SK-N-SH (cell line): Measurements from ENCODE around the gene MISP3. TPM values are rescaled to one million over a fixed set of nuclear protein-coding genes. Genes with fewer than 3 reads are reported as not detected.

ENCODE experiments used
- CTCF ChIA-PET: fragments of 300-600, 350-600 bp; formaldehyde crosslinking; extraction: SDS; loops from one replicate; lab custom pipeline; 2021; lab: Yijun Ruan, JAX
- POLR2A ChIA-PET: fragments of 350-600 bp; sonication (Branson Sonifier 250); formaldehyde crosslinking; extraction: SDS; loops from one replicate; lab custom pipeline; 2020; ENCODE audit warnings: antibody characterized with exemption, inconsistent platforms; lab: Yijun Ruan, JAX
- DNase-seq: peaks from one replicate; pipeline ENCODE4 v3.0.0; 2012
- H2AFZ ChIP-seq: fragments of 200-600 bp; sonication (generic); 2 replicates; pipeline ENCODE4 v1.8.1; 2016; ENCODE audit warnings: antibody characterized with exemption, mild to moderate bottlenecking, low read depth
- H3F3A ChIP-seq: fragments of 200-600 bp; sonication (generic); replicated peaks from 2 replicates; pipeline ENCODE3; 2016; ENCODE audit warnings: antibody characterized with exemption, mild to moderate bottlenecking; ENCODE audit not compliant: insufficient read depth
- H3K27ac ChIP-seq, 2 experiments: fragments of 200-500 bp in 1 of 2; fragments of 200-600 bp in 1 of 2; sonication (Bioruptor generic) in 1 of 2; sonication (generic), shearing (Covaris generic) in 1 of 2; 2 replicates each; pipeline versions ENCODE4 v1.5.1 to v1.6.1; 2014 to 2016; ENCODE audit warnings: low read depth in 2 of 2, inconsistent platforms in 1 of 2, low read length in 1 of 2, mild to moderate bottlenecking in 1 of 2, mixed read lengths in 1 of 2
- H3K27me3 ChIP-seq: fragments of 200-600 bp; sonication (generic), shearing (Covaris generic); 2 replicates; pipeline ENCODE4 v1.6.1; 2016; ENCODE audit warnings: mixed run types; ENCODE audit not compliant: insufficient read depth
- H3K36me3 ChIP-seq, 2 experiments: fragments of 200-500 bp in 1 of 2; fragments of 200-600 bp in 1 of 2; sonication (Bioruptor generic) in 1 of 2; sonication (generic) in 1 of 2; replicated peaks in 1 of 2; 2 replicates each; pipeline versions ENCODE3 to v1.5.1; 2014 to 2016; ENCODE audit warnings: low read length in 1 of 2, mild to moderate bottlenecking in 1 of 2; ENCODE audit not compliant: insufficient read depth in 2 of 2, control insufficient read depth in 1 of 2
- H3K4me1 ChIP-seq, 2 experiments: fragments of 200-500 bp in 1 of 2; fragments of 200-600 bp in 1 of 2; sonication (Bioruptor generic) in 1 of 2; sonication (generic), shearing (Covaris generic) in 1 of 2; 2 replicates each; pipeline versions ENCODE4 v1.5.1 to v1.6.1; 2014 to 2016; ENCODE audit warnings: low read depth in 1 of 2, low read length in 1 of 2, mixed run types in 1 of 2; ENCODE audit not compliant: insufficient read depth in 2 of 2, control insufficient read depth in 1 of 2
- H3K4me2 ChIP-seq: fragments of 200-600 bp; sonication (generic), shearing (Covaris generic); 2 replicates; pipeline ENCODE4 v1.6.1; 2017; ENCODE audit warnings: mixed run types
- H3K4me3 ChIP-seq, 2 experiments: fragments of 200-500 bp in 1 of 2; fragments of 200-600 bp in 1 of 2; sonication (Bioruptor generic) in 1 of 2; sonication (generic), shearing (Covaris generic) in 1 of 2; 2 replicates each; pipeline versions ENCODE4 v1.5.1 to v1.8.1; 2014 to 2016; ENCODE audit warnings: low read depth in 2 of 2, inconsistent platforms in 1 of 2, low read length in 1 of 2, mild to moderate bottlenecking in 1 of 2, mixed read lengths in 1 of 2, moderate library complexity in 1 of 2
- H3K79me2 ChIP-seq: fragments of 200-600 bp; sonication (generic); 2 replicates; pipeline ENCODE4 v1.8.1; 2017; ENCODE audit warnings: mild to moderate bottlenecking; ENCODE audit not compliant: insufficient read depth
- H3K9ac ChIP-seq: fragments of 200-600 bp; sonication (generic); 2 replicates; pipeline ENCODE4 v1.6.1; 2017; ENCODE audit warnings: mixed run types
- H3K9me2 ChIP-seq: fragments of 200-600 bp; sonication (generic); 2 replicates; pipeline ENCODE4 v1.6.1; 2017; ENCODE audit warnings: mixed run types
- H3K9me3 ChIP-seq: fragments of 200-600 bp; sonication (generic); 2 replicates; pipeline ENCODE4 v1.6.1; 2017; ENCODE audit warnings: mixed run types, mild to moderate bottlenecking, moderate library complexity
- H4K20me1 ChIP-seq: fragments of 200-600 bp; sonication (generic); 2 replicates; pipeline ENCODE4 v1.6.1; 2017; ENCODE audit warnings: mild to moderate bottlenecking, mixed run types; ENCODE audit not compliant: insufficient read depth
- CHD2 ChIP-seq: fragments of 150-350 bp; IDR thresholded peaks from 2 replicates; pipeline ENCODE4 v1.6.1; 2018; ENCODE audit warnings: low read length; ENCODE audit not compliant: partially characterized antibody
- EP300 ChIP-seq, 2 experiments: IDR thresholded peaks; 2 replicates each; pipeline versions ENCODE4 v1.4.0 to v1.6.1; 2012; ENCODE audit warnings: borderline replicate concordance in 1 of 2, low read depth in 1 of 2, low read length in 1 of 2
- FOSL2 ChIP-seq: IDR thresholded peaks from 2 replicates; pipeline ENCODE4 v1.4.0; 2012; ENCODE audit warnings: low read depth, mild to moderate bottlenecking, moderate library complexity, borderline replicate concordance
- FOXJ3 ChIP-seq: sonication (generic); formaldehyde crosslinking; IDR thresholded peaks from 2 replicates; pipeline ENCODE4 v1.5.1; 2020; ENCODE audit warnings: mild to moderate bottlenecking, missing genetic modification reagents
- FOXM1 ChIP-seq: IDR thresholded peaks from 2 replicates; pipeline ENCODE4 v1.4.0; 2012; ENCODE audit warnings: low read depth, mild to moderate bottlenecking
- GATA2 ChIP-seq: sonication (generic); formaldehyde crosslinking; IDR thresholded peaks from 2 replicates; pipeline ENCODE4 v1.5.0; 2020; ENCODE audit warnings: mild to moderate bottlenecking, missing genetic modification reagents
- JUND ChIP-seq: IDR thresholded peaks from 2 replicates; pipeline ENCODE4 v1.4.0; 2012
- MEF2A ChIP-seq: IDR thresholded peaks from 2 replicates; pipeline ENCODE4 v1.4.0; 2012; ENCODE audit warnings: low read depth, borderline replicate concordance
- NRF1 ChIP-seq: IDR thresholded peaks from 2 replicates; pipeline ENCODE4 v1.6.1; 2012; ENCODE audit warnings: low read depth, mild to moderate bottlenecking, low read length
- PBX3 ChIP-seq: IDR thresholded peaks from 2 replicates; pipeline ENCODE4; 2012
- RFX5 ChIP-seq: IDR thresholded peaks from 2 replicates; pipeline ENCODE4 v1.6.1; 2012; ENCODE audit warnings: mild to moderate bottlenecking, improper control_type of control experiment, low read length
- RXRA ChIP-seq: IDR thresholded peaks from 2 replicates; pipeline ENCODE4 v1.4.0; 2012; ENCODE audit warnings: low read depth, mild to moderate bottlenecking, borderline replicate concordance
- SIN3A ChIP-seq: IDR thresholded peaks from 2 replicates; pipeline ENCODE4 v1.6.1; 2012; ENCODE audit warnings: low read depth, mild to moderate bottlenecking, low read length, moderate library complexity, borderline replicate concordance
- TAF1 ChIP-seq: IDR thresholded peaks from 2 replicates; pipeline ENCODE4 v1.6.1; 2012; ENCODE audit warnings: low read depth, mild to moderate bottlenecking, low read length, moderate library complexity, borderline replicate concordance
- TCF12 ChIP-seq: IDR thresholded peaks from 2 replicates; pipeline ENCODE4 v1.4.0; 2012
- YY1 ChIP-seq: IDR thresholded peaks from 2 replicates; pipeline ENCODE4 v1.4.0; 2012; ENCODE audit warnings: low read depth, mild to moderate bottlenecking
- ZBTB33 ChIP-seq: IDR thresholded peaks from 2 replicates; pipeline ENCODE4 v1.4.0; 2012; ENCODE audit warnings: low read depth, borderline replicate concordance
- WGBS: methylation state at CpG from one replicate; pipeline ENCODE4 v1.1.6; 2017; ENCODE audit warnings: low lambda C conversion rate; 5-methylcytosine and 5-hydroxymethylcytosine counted together
- polyA plus RNA-seq, 3 experiments: library from polyadenylated mRNA; depleted of rRNA; stranded (reverse); fragments of >200 nt; gene quantifications; 2 replicates each; pipeline ENCODE4 v1.2.3, GENCODE V29; 2012
- TF ChIP-seq, protein P1 (sequence below): IDR thresholded peaks from 2 replicates; pipeline ENCODE4 v1.6.1; 2012; ENCODE audit warnings: mild to moderate bottlenecking, low read depth, low read length, moderate library complexity
- TF ChIP-seq, protein P2 (sequence below): fragments of 200-600 bp; sonication (generic); IDR thresholded peaks from 2 replicates; pipeline ENCODE4 v1.6.1; 2017; ENCODE audit warnings: antibody characterized with exemption, mild to moderate bottlenecking, moderate library complexity
- TF ChIP-seq, protein P3 (sequence below): IDR thresholded peaks from 2 replicates; pipeline ENCODE4 v1.4.0; 2012; ENCODE audit warnings: low read depth, borderline replicate concordance

The MISP3 gene
- polyA plus RNA-seq, 1 of the 3 experiments (the other 2 are of a cell fraction) = 2.6 TPM

- POLR2A ChIA-PET = interaction anchor here (0.6 to 0.7 kb wide), 2 partner anchors 64 to 113 kb away, joined by 3 to 4 read pairs; no protein-coding TSS in a partner anchor
- no peak within 1 kb of the TSS for H3K27ac ChIP-seq
- no peaks in the 10 kb centered on the region for H4K20me1 ChIP-seq
- H3F3A ChIP-seq = peaks cover 8% of the 10 kb centered on the region
- no peaks in the 10 kb centered on the region for H3K9me3 ChIP-seq
- H3K79me2 ChIP-seq = no peaks in the 10 kb centered on the region
- no peaks in the 10 kb centered on the region for H3K9me2 ChIP-seq
- no peak within 1 kb of the TSS for H3K9ac ChIP-seq
- no peak within 1 kb of the TSS for H3K4me2 ChIP-seq
- H2AFZ ChIP-seq = no peak within 1 kb of the TSS
- WGBS = 73% methylated on average over 14 of the region's 24 CpGs
- no peak within 1 kb of the TSS for H3K4me3 ChIP-seq
- no peaks in the 10 kb centered on the region for H3K27me3 ChIP-seq
- no peaks in the 10 kb centered on the region for H3K36me3 ChIP-seq
- DNase-seq = no peak
- CTCF ChIA-PET = interaction anchor here (0.6 to 1.0 kb wide), 3 partner anchors 15 to 55 kb away, joined by 3 read pairs; no protein-coding TSS in a partner anchor
- no peak for TF ChIP-seq FOSL2
- TF ChIP-seq SIN3A = no peak
- no peak for TF ChIP-seq JUND
- no peak for TF ChIP-seq ZBTB33
- no peak for TF ChIP-seq PBX3
- TF ChIP-seq YY1 = no peak
- TF ChIP-seq FOXM1 = no peak
- no peak for TF ChIP-seq RXRA
- no peak for TF ChIP-seq NRF1
- TF ChIP-seq CHD2 = no peak
- TF ChIP-seq, protein P1, sequence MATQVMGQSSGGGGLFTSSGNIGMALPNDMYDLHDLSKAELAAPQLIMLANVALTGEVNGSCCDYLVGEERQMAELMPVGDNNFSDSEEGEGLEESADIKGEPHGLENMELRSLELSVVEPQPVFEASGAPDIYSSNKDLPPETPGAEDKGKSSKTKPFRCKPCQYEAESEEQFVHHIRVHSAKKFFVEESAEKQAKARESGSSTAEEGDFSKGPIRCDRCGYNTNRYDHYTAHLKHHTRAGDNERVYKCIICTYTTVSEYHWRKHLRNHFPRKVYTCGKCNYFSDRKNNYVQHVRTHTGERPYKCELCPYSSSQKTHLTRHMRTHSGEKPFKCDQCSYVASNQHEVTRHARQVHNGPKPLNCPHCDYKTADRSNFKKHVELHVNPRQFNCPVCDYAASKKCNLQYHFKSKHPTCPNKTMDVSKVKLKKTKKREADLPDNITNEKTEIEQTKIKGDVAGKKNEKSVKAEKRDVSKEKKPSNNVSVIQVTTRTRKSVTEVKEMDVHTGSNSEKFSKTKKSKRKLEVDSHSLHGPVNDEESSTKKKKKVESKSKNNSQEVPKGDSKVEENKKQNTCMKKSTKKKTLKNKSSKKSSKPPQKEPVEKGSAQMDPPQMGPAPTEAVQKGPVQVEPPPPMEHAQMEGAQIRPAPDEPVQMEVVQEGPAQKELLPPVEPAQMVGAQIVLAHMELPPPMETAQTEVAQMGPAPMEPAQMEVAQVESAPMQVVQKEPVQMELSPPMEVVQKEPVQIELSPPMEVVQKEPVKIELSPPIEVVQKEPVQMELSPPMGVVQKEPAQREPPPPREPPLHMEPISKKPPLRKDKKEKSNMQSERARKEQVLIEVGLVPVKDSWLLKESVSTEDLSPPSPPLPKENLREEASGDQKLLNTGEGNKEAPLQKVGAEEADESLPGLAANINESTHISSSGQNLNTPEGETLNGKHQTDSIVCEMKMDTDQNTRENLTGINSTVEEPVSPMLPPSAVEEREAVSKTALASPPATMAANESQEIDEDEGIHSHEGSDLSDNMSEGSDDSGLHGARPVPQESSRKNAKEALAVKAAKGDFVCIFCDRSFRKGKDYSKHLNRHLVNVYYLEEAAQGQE = no peak
- TF ChIP-seq TAF1 = no peak
- no peak for TF ChIP-seq TCF12
- TF ChIP-seq GATA2 (CRISPR knock-in tag) = no peak
- TF ChIP-seq EP300 (IDR thresholded peaks at IDR 0.05; ENCODE audit: borderline replicate concordance in 1 of 2, low read depth in 1 of 2, low read length in 1 of 2) = no peak
- no peak for TF ChIP-seq FOXJ3 (CRISPR knock-in tag)
- TF ChIP-seq, protein P2, sequence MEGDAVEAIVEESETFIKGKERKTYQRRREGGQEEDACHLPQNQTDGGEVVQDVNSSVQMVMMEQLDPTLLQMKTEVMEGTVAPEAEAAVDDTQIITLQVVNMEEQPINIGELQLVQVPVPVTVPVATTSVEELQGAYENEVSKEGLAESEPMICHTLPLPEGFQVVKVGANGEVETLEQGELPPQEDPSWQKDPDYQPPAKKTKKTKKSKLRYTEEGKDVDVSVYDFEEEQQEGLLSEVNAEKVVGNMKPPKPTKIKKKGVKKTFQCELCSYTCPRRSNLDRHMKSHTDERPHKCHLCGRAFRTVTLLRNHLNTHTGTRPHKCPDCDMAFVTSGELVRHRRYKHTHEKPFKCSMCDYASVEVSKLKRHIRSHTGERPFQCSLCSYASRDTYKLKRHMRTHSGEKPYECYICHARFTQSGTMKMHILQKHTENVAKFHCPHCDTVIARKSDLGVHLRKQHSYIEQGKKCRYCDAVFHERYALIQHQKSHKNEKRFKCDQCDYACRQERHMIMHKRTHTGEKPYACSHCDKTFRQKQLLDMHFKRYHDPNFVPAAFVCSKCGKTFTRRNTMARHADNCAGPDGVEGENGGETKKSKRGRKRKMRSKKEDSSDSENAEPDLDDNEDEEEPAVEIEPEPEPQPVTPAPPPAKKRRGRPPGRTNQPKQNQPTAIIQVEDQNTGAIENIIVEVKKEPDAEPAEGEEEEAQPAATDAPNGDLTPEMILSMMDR = no peak
- TF ChIP-seq, protein P3, sequence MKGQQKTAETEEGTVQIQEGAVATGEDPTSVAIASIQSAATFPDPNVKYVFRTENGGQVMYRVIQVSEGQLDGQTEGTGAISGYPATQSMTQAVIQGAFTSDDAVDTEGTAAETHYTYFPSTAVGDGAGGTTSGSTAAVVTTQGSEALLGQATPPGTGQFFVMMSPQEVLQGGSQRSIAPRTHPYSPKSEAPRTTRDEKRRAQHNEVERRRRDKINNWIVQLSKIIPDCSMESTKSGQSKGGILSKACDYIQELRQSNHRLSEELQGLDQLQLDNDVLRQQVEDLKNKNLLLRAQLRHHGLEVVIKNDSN = no peak
- no peak for TF ChIP-seq RFX5
- no peak for TF ChIP-seq MEF2A
- TF ChIP-seq, all 33 proteins: peak for 0
- peaks cover 0 to 3% of the 10 kb centered on the region in 2 experiments; a peak in 1 of 4 replicates for H3K4me1 ChIP-seq
Measured at GRCh38 chr19:14027856-14028450, 44.6 kb upstream of the MISP3 start, which contains the start of gene RLN3. TSS of gene RLN3 (plus strand) at chr19:14028148. CDS start at chr19:14028205, 57 bp downstream.
